Measurements from ENCODE around the gene NPVF.

The NPVF gene

GRCh38 chr7:25228386-25228785 lies at the start of gene NPVF:
Gene NPVF, minus strand, starts transcription at chr7:25228486. Its CDS starts 47 bp downstream, at chr7:25228439.
- Histone ChIP-seq H3K27ac (ENCODE audit: low read depth, low read length) (no peak within 1 kb of the TSS), H3K36me3 (ENCODE audit: control insufficient read depth, insufficient read depth, low read length) (no peaks in the 10 kb centered on the region), H3K9ac (ENCODE audit: low read length) (no peak within 1 kb of the TSS), H3K27me3 (ENCODE audit: control insufficient read depth, insufficient read depth, low read length) (no peaks in the 10 kb centered on the region), H3K4me3 (ENCODE audit: low read length) (no peak within 1 kb of the TSS), H3K4me1 (ENCODE audit: control insufficient read depth, insufficient read depth, low read length) (no peaks in the 10 kb centered on the region)

- Histone ChIP-seq H3K27ac (ENCODE audit: low read depth, low read length) (no peak overlapping the region), H3K36me3 (ENCODE audit: control insufficient read depth, insufficient read depth, low read length) (no peaks in the 10 kb centered on the region), H3K9ac (ENCODE audit: low read length) (no peak overlapping the region), H3K4me3 (ENCODE audit: low read length) (no peak overlapping the region), H3K27me3 (ENCODE audit: control insufficient read depth, insufficient read depth, low read length) (no peaks in the 10 kb centered on the region), H3K4me1 (ENCODE audit: control insufficient read depth, insufficient read depth, low read length) (no peaks in the 10 kb centered on the region)
Observed at GRCh38 chr7:25272265-25272664, 44.0 kb upstream of the NPVF start.

GRCh38 chr7:25263337-25263736 lies 35.1 kb upstream of the NPVF start:
- Histone ChIP-seq H3K4me3 (ENCODE audit: low read length) (no peak overlapping the region), H3K27ac (ENCODE audit: low read depth, low read length) (no peak overlapping the region), H3K36me3 (ENCODE audit: control insufficient read depth, insufficient read depth, low read length) (no peaks in the 10 kb centered on the region), H3K27me3 (ENCODE audit: control insufficient read depth, insufficient read depth, low read length) (no peaks in the 10 kb centered on the region), H3K9ac (ENCODE audit: low read length) (no peak overlapping the region), H3K4me1 (ENCODE audit: control insufficient read depth, insufficient read depth, low read length) (peaks cover 7% of the 10 kb centered on the region)

GRCh38 chr7:25262586-25262985 lies 34.3 kb upstream of the NPVF start:
- H3K4me1 ChIP-seq (ENCODE audit: control insufficient read depth, insufficient read depth, low read length): peaks cover 7% of the 10 kb centered on the region
- no peak overlapping the region for H3K9ac ChIP-seq (ENCODE audit: low read length)
- H3K36me3 ChIP-seq (ENCODE audit: control insufficient read depth, insufficient read depth, low read length): no peaks in the 10 kb centered on the region
- H3K27me3 ChIP-seq (ENCODE audit: control insufficient read depth, insufficient read depth, low read length): no peaks in the 10 kb centered on the region
- H3K27ac ChIP-seq (ENCODE audit: low read depth, low read length): no peak overlapping the region
- H3K4me3 ChIP-seq (ENCODE audit: low read length): no peak overlapping the region

GRCh38 chr7:25261545-25262140 lies 33.4 kb upstream of the NPVF start:
- Histone ChIP-seq H3K4me3 (ENCODE audit: low read length) (no peak overlapping the region), H3K36me3 (ENCODE audit: control insufficient read depth, insufficient read depth, low read length) (no peaks in the 10 kb centered on the region), H3K27me3 (ENCODE audit: control insufficient read depth, insufficient read depth, low read length) (no peaks in the 10 kb centered on the region), H3K9ac (ENCODE audit: low read length) (no peak overlapping the region), H3K27ac (ENCODE audit: low read depth, low read length) (no peak overlapping the region), H3K4me1 (ENCODE audit: control insufficient read depth, insufficient read depth, low read length) (peaks cover 7% of the 10 kb centered on the region)

GRCh38 chr7:25260862-25261494 lies 32.7 kb upstream of the NPVF start:
- H3K27ac ChIP-seq (ENCODE audit: low read depth, low read length): no peak overlapping the region
- no peaks in the 10 kb centered on the region for H3K27me3 ChIP-seq (ENCODE audit: control insufficient read depth, insufficient read depth, low read length)
- H3K4me1 ChIP-seq (ENCODE audit: control insufficient read depth, insufficient read depth, low read length): peaks cover 7% of the 10 kb centered on the region
- no peak overlapping the region for H3K4me3 ChIP-seq (ENCODE audit: low read length)
- no peak overlapping the region for H3K9ac ChIP-seq (ENCODE audit: low read length)
- H3K36me3 ChIP-seq (ENCODE audit: control insufficient read depth, insufficient read depth, low read length): no peaks in the 10 kb centered on the region

GRCh38 chr7:25259487-25260243 lies 31.4 kb upstream of the NPVF start:
- H3K4me1 ChIP-seq (ENCODE audit: control insufficient read depth, insufficient read depth, low read length): peaks cover 7% of the 10 kb centered on the region
- no peak overlapping the region for H3K9ac ChIP-seq (ENCODE audit: low read length)

GRCh38 chr7:25256333-25256819 lies 28.1 kb upstream of the NPVF start:
- no peak overlapping the region for H3K9ac ChIP-seq (ENCODE audit: low read length)
- peaks cover 7% of the 10 kb centered on the region for H3K4me1 ChIP-seq (ENCODE audit: control insufficient read depth, insufficient read depth, low read length)
- no peak overlapping the region for H3K27ac ChIP-seq (ENCODE audit: low read depth, low read length)
- H3K4me3 ChIP-seq (ENCODE audit: low read length): no peak overlapping the region
- H3K36me3 ChIP-seq (ENCODE audit: control insufficient read depth, insufficient read depth, low read length): no peaks in the 10 kb centered on the region
- H3K27me3 ChIP-seq (ENCODE audit: control insufficient read depth, insufficient read depth, low read length): no peaks in the 10 kb centered on the region

More at GRCh38 chr7:25259487-25260243, 31.4 kb upstream of the NPVF start:
- Histone ChIP-seq H3K27ac (ENCODE audit: low read depth, low read length) (no peak overlapping the region), H3K27me3 (ENCODE audit: control insufficient read depth, insufficient read depth, low read length) (no peaks in the 10 kb centered on the region), H3K4me3 (ENCODE audit: low read length) (no peak overlapping the region), H3K36me3 (ENCODE audit: control insufficient read depth, insufficient read depth, low read length) (no peaks in the 10 kb centered on the region)

- Histone ChIP-seq H3K9ac (ENCODE audit: low read length) (no peak overlapping the region), H3K36me3 (ENCODE audit: control insufficient read depth, insufficient read depth, low read length) (no peaks in the 10 kb centered on the region), H3K4me3 (ENCODE audit: low read length) (no peak overlapping the region), H3K27me3 (ENCODE audit: control insufficient read depth, insufficient read depth, low read length) (no peaks in the 10 kb centered on the region), H3K4me1 (ENCODE audit: control insufficient read depth, insufficient read depth, low read length) (peaks cover 5% of the 10 kb centered on the region), H3K27ac (ENCODE audit: low read depth, low read length) (no peak overlapping the region)
Observed at GRCh38 chr7:25255611-25256332, 27.5 kb upstream of the NPVF start.

GRCh38 chr7:25254604-25255003 lies 26.3 kb upstream of the NPVF start:
- no peak overlapping the region for H3K4me3 ChIP-seq (ENCODE audit: low read length)
- no peak overlapping the region for H3K27ac ChIP-seq (ENCODE audit: low read depth, low read length)
- H3K36me3 ChIP-seq (ENCODE audit: control insufficient read depth, insufficient read depth, low read length): no peaks in the 10 kb centered on the region
- H3K9ac ChIP-seq (ENCODE audit: low read length): no peak overlapping the region
- no peaks in the 10 kb centered on the region for H3K4me1 ChIP-seq (ENCODE audit: control insufficient read depth, insufficient read depth, low read length)
- no peaks in the 10 kb centered on the region for H3K27me3 ChIP-seq (ENCODE audit: control insufficient read depth, insufficient read depth, low read length)

GRCh38 chr7:25253714-25254113 lies 25.4 kb upstream of the NPVF start:
- H3K27ac ChIP-seq (ENCODE audit: low read depth, low read length): no peak overlapping the region
- no peak overlapping the region for H3K4me3 ChIP-seq (ENCODE audit: low read length)
- H3K36me3 ChIP-seq (ENCODE audit: control insufficient read depth, insufficient read depth, low read length): no peaks in the 10 kb centered on the region
- no peaks in the 10 kb centered on the region for H3K27me3 ChIP-seq (ENCODE audit: control insufficient read depth, insufficient read depth, low read length)
- H3K4me1 ChIP-seq (ENCODE audit: control insufficient read depth, insufficient read depth, low read length): no peaks in the 10 kb centered on the region
- no peak overlapping the region for H3K9ac ChIP-seq (ENCODE audit: low read length)

- Histone ChIP-seq H3K9ac (ENCODE audit: low read length) (no peak overlapping the region), H3K36me3 (ENCODE audit: control insufficient read depth, insufficient read depth, low read length) (no peaks in the 10 kb centered on the region), H3K4me1 (ENCODE audit: control insufficient read depth, insufficient read depth, low read length) (no peaks in the 10 kb centered on the region), H3K4me3 (ENCODE audit: low read length) (no peak overlapping the region), H3K27me3 (ENCODE audit: control insufficient read depth, insufficient read depth, low read length) (no peaks in the 10 kb centered on the region), H3K27ac (ENCODE audit: low read depth, low read length) (no peak overlapping the region)
Observed at GRCh38 chr7:25250386-25250785, 22.1 kb upstream of the NPVF start.
